Loucy (cell line): ENCODE results near the gene ZNF71.

Experiments
- H2AFZ ChIP-seq: fragments of 200-600 bp; sonication (generic); 2 replicates; pipeline ENCODE4 v1.6.0; 2016; ENCODE audit warnings: antibody characterized with exemption, mild to moderate bottlenecking, low read length, moderate library complexity
- H3F3A ChIP-seq: fragments of 200-600 bp; 2 replicates; pipeline ENCODE4 v1.6.0; 2016; ENCODE audit warnings: antibody characterized with exemption, low read depth, mild to moderate bottlenecking
- H3K27me3 ChIP-seq: fragments of 200-600 bp; sonication (generic); 2 replicates; pipeline ENCODE4 v1.6.1; 2014; ENCODE audit warnings: low read length, mild to moderate bottlenecking; ENCODE audit not compliant: insufficient read depth, poor library complexity, severe bottlenecking
- H3K36me3 ChIP-seq: fragments of 200-600 bp; sonication (generic); 2 replicates; pipeline ENCODE4 v1.6.1; 2016; ENCODE audit warnings: low read length; ENCODE audit not compliant: insufficient read depth
- H3K4me1 ChIP-seq: fragments of 200-600 bp; sonication (generic); 2 replicates; pipeline ENCODE4 v1.5.1; 2014; ENCODE audit warnings: low read length, mild to moderate bottlenecking; ENCODE audit not compliant: insufficient read depth, poor library complexity, severe bottlenecking
- H3K4me2 ChIP-seq: fragments of 200-600 bp; sonication (generic); 2 replicates; pipeline ENCODE4 v1.6.0; 2014; ENCODE audit warnings: antibody characterized with exemption, low read length, low read depth, mild to moderate bottlenecking; ENCODE audit not compliant: poor library complexity, severe bottlenecking
- H3K4me3 ChIP-seq: fragments of 200-600 bp; sonication (generic); 2 replicates; pipeline ENCODE4 v1.5.1; 2014; ENCODE audit warnings: low read length, mild to moderate bottlenecking, mixed read lengths; ENCODE audit not compliant: poor library complexity, severe bottlenecking
- H3K79me2 ChIP-seq: fragments of 200-600 bp; sonication (generic); 2 replicates; pipeline ENCODE4 v1.6.1; 2014; ENCODE audit warnings: low read length; ENCODE audit not compliant: insufficient read depth
- H3K9ac ChIP-seq: fragments of 200-600 bp; sonication (generic); 2 replicates; pipeline ENCODE4 v1.6.0; 2014; ENCODE audit warnings: mild to moderate bottlenecking, low read depth, low read length, moderate library complexity; ENCODE audit not compliant: poor library complexity, severe bottlenecking
- H3K9me2 ChIP-seq: fragments of 200-600 bp; sonication (generic); replicated peaks from 2 replicates; pipeline ENCODE4 v1.6.1; 2016; ENCODE audit warnings: low read depth, low read length, mixed read lengths
- H3K9me3 ChIP-seq: fragments of 200-600 bp; sonication (generic); 2 replicates; pipeline ENCODE4 v1.6.1; 2014; ENCODE audit warnings: mild to moderate bottlenecking, antibody characterized with exemption, low read length, low read depth; ENCODE audit not compliant: insufficient read depth
- H4K20me1 ChIP-seq: fragments of 200-600 bp; sonication (generic); 2 replicates; pipeline ENCODE4 v1.6.0; 2014; ENCODE audit warnings: antibody characterized with exemption, low read length, mild to moderate bottlenecking; ENCODE audit not compliant: insufficient read depth, poor library complexity, severe bottlenecking
- CTCF ChIP-seq: fragments of 200-600 bp; sonication (generic); conservative IDR thresholded peaks from 2 replicates; pipeline ENCODE4 v1.5.1; 2014; ENCODE audit warnings: mild to moderate bottlenecking, antibody characterized with exemption, low read length
- EZH2phosphoT487 ChIP-seq: fragments of 200-600 bp; IDR thresholded peaks from 2 replicates; pipeline ENCODE4 v1.6.1; 2018; ENCODE audit warnings: antibody characterized with exemption, mild to moderate bottlenecking, moderate library complexity, borderline replicate concordance

The ZNF71 gene

GRCh38 chr19:56594783-56595547 lies at the start of gene ZNF71:
Gene ZNF71, plus strand, starts transcription at chr19:56595302. Its CDS starts 6,257 bp downstream, at chr19:56601559.
- Histone ChIP-seq H3K9ac (peak within 1 kb of the TSS; percentile 91), H3K27me3 (no peaks in the 10 kb centered on the region), H3F3A (no peaks in the 10 kb centered on the region), H3K9me2 (no peaks in the 10 kb centered on the region), H3K79me2 (peaks cover 42% of the 10 kb centered on the region), H3K4me3 (peak within 1 kb of the TSS; percentile 97), H4K20me1 (peaks cover 6% of the 10 kb centered on the region), H3K4me2 (peak within 1 kb of the TSS; percentile 78), H3K36me3 (no peaks in the 10 kb centered on the region), H3K4me1 (peaks cover 27% of the 10 kb centered on the region), H3K9me3 (0 out of 2 replicates have a peak, but pooled peaks cover under 1% of the 10 kb centered on the region), H2AFZ (peak within 1 kb of the TSS; percentile 99)
- no peak for TF ChIP-seq EZH2phosphoT487
- no peak for TF ChIP-seq CTCF

GRCh38 chr19:56547535-56547934 lies 47.6 kb upstream of the ZNF71 start:
- H3K4me3 ChIP-seq, result no peak overlapping the region
- 0 out of 2 replicates have a peak, but pooled peaks cover 2% of the 10 kb centered on the region for H3K9me3 ChIP-seq
- no peaks in the 10 kb centered on the region for H4K20me1 ChIP-seq
- H3K79me2 ChIP-seq, result peaks cover 6% of the 10 kb centered on the region; the same call in 1 of the 2 replicates
- TF ChIP-seq CTCF (peak; percentile 48), EZH2phosphoT487 (no peak)
- H3F3A ChIP-seq, result no peaks in the 10 kb centered on the region
- no peaks in the 10 kb centered on the region for H3K27me3 ChIP-seq
- no peaks in the 10 kb centered on the region for H3K9me2 ChIP-seq
- no peak overlapping the region for H3K4me2 ChIP-seq
- H3K36me3 ChIP-seq, result peaks cover 49% of the 10 kb centered on the region; the same call in 1 of the 2 replicates
- H3K9ac ChIP-seq, result no peak overlapping the region
- no peak overlapping the region for H2AFZ ChIP-seq
- peaks cover 8% of the 10 kb centered on the region for H3K4me1 ChIP-seq

GRCh38 chr19:56554272-56554869 lies 40.7 kb upstream of the ZNF71 start:
- H3K36me3 ChIP-seq, result peaks cover 48% of the 10 kb centered on the region
- H3K9me3 ChIP-seq, result peaks cover 36% of the 10 kb centered on the region
- H3F3A ChIP-seq, result no peaks in the 10 kb centered on the region
- no peaks in the 10 kb centered on the region for H4K20me1 ChIP-seq
- H3K4me3 ChIP-seq, result no peak overlapping the region
- H3K4me1 ChIP-seq, result no peaks in the 10 kb centered on the region
- no peak overlapping the region for H2AFZ ChIP-seq
- no peaks in the 10 kb centered on the region for H3K79me2 ChIP-seq
- H3K4me2 ChIP-seq, result no peak overlapping the region
- H3K9me2 ChIP-seq, result no peaks in the 10 kb centered on the region
- no peaks in the 10 kb centered on the region for H3K27me3 ChIP-seq
- TF ChIP-seq EZH2phosphoT487, result no peak
- TF ChIP-seq CTCF, result no peak
- no peak overlapping the region for H3K9ac ChIP-seq
